Memory B cell (primary cell): ENCODE data around the gene PLA2G6.
A peak's percentile ranks its signal among the peaks of the same experiment; 100 is the strongest.
"Not testable (repeated sequence)": the region's sequence is repeated elsewhere in the genome, so short reads cannot be mapped to it uniquely, and the experiment has no call there.

Source experiments
- ATAC-seq: fragments of 150-1000 bp; cut with Tn5 transposase; 2 replicates; pipeline ENCODE4 v1.10.0; 2021; ENCODE audit warnings: low read depth, mild to moderate bottlenecking, moderate library complexity
- DNase-seq, 2 donors: peaks; one replicate each; pipeline ENCODE4 v3.0.0; 2022; ENCODE audit warnings: low spot score in 2 of 2
- H3K27ac Mint-ChIP-seq: one replicate; pipeline ENCODE4 v1.8.0; 2022; ENCODE audit warnings: mild to moderate bottlenecking, moderate library complexity, mixed read lengths
- H3K27me3 Mint-ChIP-seq: one replicate; pipeline ENCODE4 v1.8.0; 2022; ENCODE audit warnings: mixed read lengths
- H3K36me3 Mint-ChIP-seq: one replicate; pipeline ENCODE4 v1.8.0; 2022; ENCODE audit warnings: mild to moderate bottlenecking, mixed read lengths
- H3K4me1 Mint-ChIP-seq: one replicate; pipeline ENCODE4 v1.8.0; 2022; ENCODE audit warnings: mixed read lengths
- H3K4me3 Mint-ChIP-seq: one replicate; pipeline ENCODE4 v1.8.0; 2022; ENCODE audit warnings: mild to moderate bottlenecking, moderate library complexity, mixed read lengths
- H3K9me3 Mint-ChIP-seq: one replicate; pipeline ENCODE4 v1.8.0; 2022; ENCODE audit warnings: mixed read lengths

Gene PLA2G6

GRCh38 chr22:38172832-38173640 lies 8.6 kb downstream of the PLA2G6 start:
- H3K27me3 Mint-ChIP-seq = no peaks in the 10 kb centered on the region
- no peak overlapping the region for H3K27ac Mint-ChIP-seq
- peaks cover 10% of the 10 kb centered on the region for H3K4me1 Mint-ChIP-seq
- no peaks in the 10 kb centered on the region for H3K9me3 Mint-ChIP-seq
- DNase-seq (no peak), ATAC-seq (no peak)
- H3K4me3 Mint-ChIP-seq = no peak overlapping the region
- peaks cover 7% of the 10 kb centered on the region for H3K36me3 Mint-ChIP-seq

GRCh38 chr22:38171927-38172831 lies 9.5 kb downstream of the PLA2G6 start:
- Mint-ChIP-seq H3K9me3 (no peaks in the 10 kb centered on the region), H3K36me3 (peaks cover 11% of the 10 kb centered on the region), H3K27ac (no peak overlapping the region), H3K4me3 (no peak overlapping the region), H3K27me3 (no peaks in the 10 kb centered on the region), H3K4me1 (peaks cover 10% of the 10 kb centered on the region)
- DNase-seq (no peak), ATAC-seq (no peak)

GRCh38 chr22:38170469-38170868 lies 11.2 kb downstream of the PLA2G6 start:
- H3K36me3 Mint-ChIP-seq = peaks cover 13% of the 10 kb centered on the region
- H3K4me3 Mint-ChIP-seq = no peak overlapping the region
- ATAC-seq (no peak), DNase-seq (no peak)
- no peaks in the 10 kb centered on the region for H3K27me3 Mint-ChIP-seq
- H3K9me3 Mint-ChIP-seq = no peaks in the 10 kb centered on the region
- H3K4me1 Mint-ChIP-seq = peaks cover 8% of the 10 kb centered on the region
- no peak overlapping the region for H3K27ac Mint-ChIP-seq

- peaks cover 16% of the 10 kb centered on the region for H3K36me3 Mint-ChIP-seq
- no peak for DNase-seq
- H3K4me3 Mint-ChIP-seq = no peak overlapping the region
- H3K4me1 Mint-ChIP-seq = peaks cover 7% of the 10 kb centered on the region
- ATAC-seq = no peak
- no peaks in the 10 kb centered on the region for H3K9me3 Mint-ChIP-seq
- no peaks in the 10 kb centered on the region for H3K27me3 Mint-ChIP-seq
- peak overlapping the region; percentile 52 for H3K27ac Mint-ChIP-seq
Observed at GRCh38 chr22:38169116-38169515, 12.5 kb downstream of the PLA2G6 start.

- Mint-ChIP-seq H3K9me3 (no peaks in the 10 kb centered on the region), H3K36me3 (peaks cover 16% of the 10 kb centered on the region), H3K27ac (no peak overlapping the region)
Observed at GRCh38 chr22:38167988-38168407, 13.6 kb downstream of the PLA2G6 start.

GRCh38 chr22:38165922-38166593 lies 15.6 kb downstream of the PLA2G6 start:
- Mint-ChIP-seq H3K27me3 (no peaks in the 10 kb centered on the region), H3K9me3 (no peaks in the 10 kb centered on the region), H3K4me1 (peaks cover 19% of the 10 kb centered on the region), H3K4me3 (no peak overlapping the region), H3K27ac (no peak overlapping the region), H3K36me3 (peaks cover 14% of the 10 kb centered on the region)
- DNase-seq (no peak), ATAC-seq (no peak)

More at GRCh38 chr22:38167988-38168407, 13.6 kb downstream of the PLA2G6 start:
- peaks cover 9% of the 10 kb centered on the region for H3K4me1 Mint-ChIP-seq
- DNase-seq (no peak), ATAC-seq (no peak)
- no peak overlapping the region for H3K4me3 Mint-ChIP-seq
- H3K27me3 Mint-ChIP-seq = no peaks in the 10 kb centered on the region

- H3K4me1 Mint-ChIP-seq = peaks cover 19% of the 10 kb centered on the region
- peak overlapping the region; percentile 95 for H3K27ac Mint-ChIP-seq
Observed at GRCh38 chr22:38164551-38164918, 17.1 kb downstream of the PLA2G6 start.

GRCh38 chr22:38163844-38164550 lies 17.6 kb downstream of the PLA2G6 start:
- DNase-seq = no peak
- Mint-ChIP-seq H3K27me3 (no peaks in the 10 kb centered on the region), H3K27ac (peak overlapping the region; percentile 95), H3K9me3 (no peaks in the 10 kb centered on the region), H3K36me3 (peaks cover 16% of the 10 kb centered on the region), H3K4me3 (no peak overlapping the region), H3K4me1 (peaks cover 21% of the 10 kb centered on the region)
- ATAC-seq = no peak

More at GRCh38 chr22:38164551-38164918, 17.1 kb downstream of the PLA2G6 start:
- H3K27me3 Mint-ChIP-seq = no peaks in the 10 kb centered on the region
- H3K4me3 Mint-ChIP-seq = no peak overlapping the region
- DNase-seq = no peak
- peaks cover 14% of the 10 kb centered on the region for H3K36me3 Mint-ChIP-seq
- ATAC-seq = no peak
- no peaks in the 10 kb centered on the region for H3K9me3 Mint-ChIP-seq

GRCh38 chr22:38162881-38163843 lies 18.5 kb downstream of the PLA2G6 start:
- H3K27me3 Mint-ChIP-seq = no peaks in the 10 kb centered on the region
- H3K27ac Mint-ChIP-seq = peak overlapping the region; percentile 95
- no peaks in the 10 kb centered on the region for H3K9me3 Mint-ChIP-seq
- peak overlapping the region; percentile 6 for H3K4me3 Mint-ChIP-seq
- ATAC-seq (no peak), DNase-seq (no peak)
- H3K4me1 Mint-ChIP-seq = peaks cover 21% of the 10 kb centered on the region
- peaks cover 15% of the 10 kb centered on the region for H3K36me3 Mint-ChIP-seq

- Mint-ChIP-seq H3K27me3 (no peaks in the 10 kb centered on the region), H3K4me1 (peaks cover 10% of the 10 kb centered on the region), H3K4me3 (no peak overlapping the region), H3K36me3 (peaks cover 20% of the 10 kb centered on the region), H3K27ac (no peak overlapping the region), H3K9me3 (no peaks in the 10 kb centered on the region)
- no peak for ATAC-seq
- DNase-seq = no peak
Observed at GRCh38 chr22:38155703-38156102, 25.9 kb downstream of the PLA2G6 start.

GRCh38 chr22:38154563-38154915 lies 27.1 kb downstream of the PLA2G6 start:
- peaks cover 20% of the 10 kb centered on the region for H3K36me3 Mint-ChIP-seq
- peaks cover 12% of the 10 kb centered on the region for H3K4me1 Mint-ChIP-seq
- not testable (repeated sequence) for H3K9me3 Mint-ChIP-seq, H3K4me3 Mint-ChIP-seq, ATAC-seq, DNase-seq, H3K27ac Mint-ChIP-seq, H3K27me3 Mint-ChIP-seq

GRCh38 chr22:38153821-38154562 lies 27.6 kb downstream of the PLA2G6 start:
- no peaks in the 10 kb centered on the region for H3K27me3 Mint-ChIP-seq
- H3K36me3 Mint-ChIP-seq = peaks cover 20% of the 10 kb centered on the region
- ATAC-seq (no peak), DNase-seq (no peak)
- H3K4me3 Mint-ChIP-seq = no peak overlapping the region
- peaks cover 1% of the 10 kb centered on the region for H3K9me3 Mint-ChIP-seq
- no peak overlapping the region for H3K27ac Mint-ChIP-seq
- peaks cover 11% of the 10 kb centered on the region for H3K4me1 Mint-ChIP-seq
